ENCODE measurements around the gene BLVRB.
"Not testable (repeated sequence)": the region's sequence is repeated elsewhere in the genome, so short reads cannot be mapped to it uniquely, and the experiment has no call there.

BLVRB gene

DNA sequence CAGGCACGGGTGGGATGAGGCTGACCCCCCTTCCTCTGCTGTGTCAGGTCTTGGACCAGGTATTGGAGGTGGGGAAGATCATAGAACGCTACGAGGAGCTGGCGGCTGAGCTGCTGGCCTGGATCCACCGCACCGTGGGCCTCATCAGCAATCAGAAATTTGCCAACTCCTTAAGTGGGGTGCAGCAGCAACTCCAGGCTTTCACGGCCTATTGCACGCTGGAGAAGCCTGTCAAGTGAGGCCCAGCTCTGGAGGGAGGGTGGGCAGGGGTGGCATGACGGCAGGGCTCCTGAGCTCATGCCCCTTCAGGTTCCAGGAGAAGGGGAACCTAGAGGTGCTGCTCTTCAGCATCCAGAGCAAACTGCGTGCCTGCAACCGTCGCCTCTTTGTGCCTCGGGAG is 36.5 kb upstream of the BLVRB start:
- TF ChIP-seq CTCF (IDR thresholded peaks at IDR 0.05; ENCODE audit: borderline replicate concordance, control extremely low read depth, extremely low read depth, insufficient read depth, missing control alignments), result no peak
- in situ Hi-C loops (cut with MboI; ENCODE audit: low sequenced_read_pairs, unreplicated experiment), result no loop called here
- DNase-seq (ENCODE audit: low spot score), result no peak

DNA sequence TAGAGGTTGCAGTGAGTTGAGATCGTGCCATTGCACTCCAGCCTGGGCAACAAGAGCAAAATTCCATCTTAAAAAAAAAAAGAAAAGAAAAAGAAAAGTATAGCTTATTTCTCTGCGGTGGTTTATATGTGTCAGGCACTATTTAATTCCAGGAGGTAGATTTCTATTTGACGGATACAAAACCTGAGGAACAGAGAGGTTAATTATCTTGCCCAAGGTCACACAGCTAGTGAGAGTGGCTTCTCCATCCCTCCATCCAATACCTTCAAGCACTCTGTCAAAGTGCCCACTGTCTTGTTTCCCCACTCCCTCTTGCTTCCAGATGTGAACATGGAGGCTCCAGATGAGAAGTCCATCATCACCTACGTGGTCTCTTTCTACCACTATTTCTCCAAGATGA is 36.1 kb upstream of the BLVRB start:
- TF ChIP-seq CTCF (IDR thresholded peaks at IDR 0.05; ENCODE audit: borderline replicate concordance, control extremely low read depth, extremely low read depth, insufficient read depth, missing control alignments), result no peak
- DNase-seq (ENCODE audit: low spot score), result no peak
- in situ Hi-C loops (cut with MboI; ENCODE audit: low sequenced_read_pairs, unreplicated experiment), result no loop called here

GRCh38 chr19:40500678-40501530 is 35.4 kb upstream of the BLVRB start:
- DNase-seq (ENCODE audit: low spot score); in situ Hi-C loops (cut with MboI; ENCODE audit: low sequenced_read_pairs, unreplicated experiment): not testable (repeated sequence)

GRCh38 chr19:40499320-40499719 is 33.8 kb upstream of the BLVRB start:
- no peak for DNase-seq (ENCODE audit: low spot score)
- TF ChIP-seq CTCF (IDR thresholded peaks at IDR 0.05; ENCODE audit: borderline replicate concordance, control extremely low read depth, extremely low read depth, insufficient read depth, missing control alignments), result no peak
- in situ Hi-C loops (cut with MboI; ENCODE audit: low sequenced_read_pairs, unreplicated experiment), result no loop called here

GRCh38 chr19:40497214-40497613 is 31.7 kb upstream of the BLVRB start:
- DNase-seq (ENCODE audit: low spot score), result no peak
- TF ChIP-seq CTCF (IDR thresholded peaks at IDR 0.05; ENCODE audit: borderline replicate concordance, control extremely low read depth, extremely low read depth, insufficient read depth, missing control alignments), result no peak
- in situ Hi-C loops (cut with MboI; ENCODE audit: low sequenced_read_pairs, unreplicated experiment), result no loop called here

DNA sequence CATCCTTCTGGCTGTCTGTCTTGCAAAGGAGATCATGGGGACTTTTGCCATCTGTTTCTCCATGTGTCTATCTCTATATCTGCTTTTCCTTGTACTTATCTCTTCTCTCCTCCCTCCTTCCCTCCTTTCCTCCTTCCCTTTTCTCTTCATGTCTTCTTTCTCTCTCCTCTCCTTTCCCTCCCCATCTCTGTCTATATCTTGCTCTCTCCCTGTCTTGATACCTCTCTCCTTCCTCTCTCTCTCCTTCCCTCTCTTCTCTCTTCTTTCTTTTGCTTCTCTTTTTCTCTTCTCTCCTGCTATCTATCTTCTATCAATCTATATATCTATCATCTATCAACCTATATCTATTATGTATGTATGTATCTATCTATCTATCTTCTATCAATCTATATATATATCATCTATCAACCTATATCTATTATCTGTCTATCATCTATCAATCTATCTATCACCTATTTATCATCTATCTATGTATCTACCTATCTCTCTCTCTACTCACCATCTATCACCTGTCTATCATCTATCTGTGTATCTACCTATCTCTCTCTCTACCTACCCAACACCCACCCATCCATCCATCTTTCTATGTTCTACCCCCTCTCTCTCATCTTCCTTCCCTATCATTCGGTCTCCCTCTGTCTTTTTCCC is 28.8 kb upstream of the BLVRB start:
- no peak for DNase-seq (ENCODE audit: low spot score)
- TF ChIP-seq CTCF (IDR thresholded peaks at IDR 0.05; ENCODE audit: borderline replicate concordance, control extremely low read depth, extremely low read depth, insufficient read depth, missing control alignments), result no peak
- in situ Hi-C loops (cut with MboI; ENCODE audit: low sequenced_read_pairs, unreplicated experiment), result no loop called here

- no peak for TF ChIP-seq CTCF (IDR thresholded peaks at IDR 0.05; ENCODE audit: borderline replicate concordance, control extremely low read depth, extremely low read depth, insufficient read depth, missing control alignments)
- in situ Hi-C loops (cut with MboI; ENCODE audit: low sequenced_read_pairs, unreplicated experiment), result no loop called here
- no peak for DNase-seq (ENCODE audit: low spot score)
Measured at GRCh38 chr19:40493778-40494177, 28.2 kb upstream of the BLVRB start.

Data from GM13976 (cell line).